GM19099 (cell line): ENCODE results near the gene ABCA13.

ENCODE experiments used
- POLR2A ChIP-seq: IDR thresholded peaks from 3 replicates; pipeline ENCODE4 v1.6.1; 2011; ENCODE audit warnings: low read depth; ENCODE audit not compliant: insufficient read length; ENCODE audit errors: extremely low read depth

ABCA13 gene

DNA sequence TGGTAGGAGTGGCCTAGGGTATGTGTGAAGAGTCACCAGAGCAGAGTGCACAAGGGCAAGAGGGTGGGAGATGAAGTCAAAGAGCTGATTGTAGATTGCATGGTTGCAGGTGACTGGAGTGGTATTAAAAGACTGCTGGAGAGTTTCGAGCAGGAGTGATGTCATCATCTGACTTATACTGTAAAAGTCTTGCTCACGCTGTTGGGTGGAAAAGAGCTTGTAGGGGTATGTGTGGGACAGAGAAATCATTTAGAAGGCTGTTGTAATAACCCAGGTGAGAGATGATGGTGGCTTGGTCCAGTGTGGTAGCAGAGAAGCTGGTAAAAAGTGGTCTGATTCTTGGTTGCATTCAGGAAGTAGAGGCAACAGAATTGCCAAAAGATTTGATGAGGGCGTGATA is 184.1 kb downstream of the ABCA13 start:
- TF ChIP-seq POLR2A: no peak

- TF ChIP-seq POLR2A: no peak
Observed at GRCh38 chr7:48360574-48360973, 189.3 kb downstream of the ABCA13 start.

DNA sequence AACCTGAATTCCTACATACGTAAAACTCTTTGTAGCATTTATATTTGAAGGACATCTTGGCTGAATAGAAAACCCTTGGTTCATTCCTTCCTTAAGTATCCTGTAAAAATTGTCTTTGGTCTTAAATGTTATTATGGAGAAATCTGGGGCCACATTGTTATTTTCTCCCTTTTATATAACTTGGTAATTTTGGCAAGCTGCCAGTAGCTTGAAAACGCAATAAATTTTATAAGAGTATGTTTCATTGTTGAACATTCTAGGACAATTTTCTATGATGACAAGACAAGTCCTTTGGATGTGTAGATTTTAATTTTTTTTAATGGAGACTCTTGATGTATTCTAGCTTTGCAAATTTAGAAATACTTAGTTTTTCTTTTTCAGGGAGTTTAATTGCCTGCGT is 191.9 kb downstream of the ABCA13 start:
- TF ChIP-seq POLR2A: no peak

DNA sequence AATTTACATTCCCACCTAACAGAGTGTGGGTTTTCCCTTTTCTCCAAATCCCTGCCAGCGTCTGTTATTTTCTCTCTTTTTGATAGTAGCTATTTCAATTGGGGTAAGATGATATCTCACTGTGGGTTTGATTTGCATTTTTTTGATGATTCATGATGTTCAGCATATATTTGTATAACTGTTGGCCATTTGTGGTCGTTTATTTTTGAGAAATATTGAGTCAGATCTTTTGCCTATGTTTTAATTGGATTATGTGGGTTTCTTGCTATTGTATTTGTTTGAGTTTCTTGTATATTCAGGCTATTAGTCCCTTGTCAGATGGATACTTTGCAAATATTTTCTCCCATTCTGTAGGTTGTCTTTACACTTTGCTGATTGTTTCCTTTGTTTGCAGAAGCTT is 193.8 kb downstream of the ABCA13 start:
- no peak for TF ChIP-seq POLR2A

- TF ChIP-seq POLR2A: no peak
Observed at GRCh38 chr7:48366096-48366495, 194.8 kb downstream of the ABCA13 start.

GRCh38 chr7:48376263-48376662 is 205.0 kb downstream of the ABCA13 start:
- TF ChIP-seq POLR2A: no peak

DNA sequence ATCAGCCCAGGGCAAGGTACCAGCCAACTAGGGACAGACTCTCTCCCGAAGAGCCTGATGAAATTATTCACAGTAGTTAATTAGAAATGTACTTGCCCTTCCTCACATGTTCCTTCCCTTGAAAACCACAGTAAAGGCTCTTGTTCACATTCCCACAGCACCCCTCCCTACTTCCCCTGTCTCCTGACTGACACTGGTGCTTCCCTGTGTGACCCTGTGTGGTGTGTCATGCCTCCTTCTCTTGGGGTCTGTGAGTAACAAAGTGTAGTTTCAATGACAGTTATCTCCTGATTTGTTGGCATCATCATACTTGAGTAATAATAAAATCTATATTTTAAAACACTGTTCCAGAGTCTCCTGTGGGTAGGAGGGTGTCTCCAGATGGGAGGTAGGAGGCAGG is 209.7 kb downstream of the ABCA13 start:
- TF ChIP-seq POLR2A: no peak

GRCh38 chr7:48381571-48381970 is 210.3 kb downstream of the ABCA13 start:
- no peak for TF ChIP-seq POLR2A

DNA sequence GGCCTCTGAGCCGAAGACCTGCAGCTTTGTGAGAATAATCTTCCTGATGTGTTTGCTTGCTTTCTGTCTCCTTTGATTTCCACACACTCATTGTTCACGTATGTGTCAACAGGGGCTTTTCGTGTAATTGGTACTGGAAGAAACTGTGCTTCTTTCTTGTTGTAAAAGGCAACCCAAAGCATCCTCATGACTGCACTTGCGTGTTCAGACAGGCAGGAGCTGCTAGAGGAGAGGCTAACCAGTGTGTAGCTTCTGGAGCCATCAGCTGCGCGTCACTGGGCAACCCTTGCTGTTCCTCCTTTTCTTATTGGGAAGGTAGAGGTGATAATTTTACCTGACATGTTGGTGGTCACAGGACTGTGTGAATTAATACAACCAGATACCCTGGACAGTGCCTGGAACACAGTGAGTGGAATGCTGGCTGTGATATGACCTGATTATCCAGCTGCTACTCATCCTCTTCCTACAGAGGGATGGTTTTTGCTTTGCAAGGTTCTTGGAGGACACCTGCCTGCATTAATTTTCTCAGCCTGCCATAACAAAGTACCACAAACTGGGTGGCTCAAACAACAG is 213.0 kb downstream of the ABCA13 start:
- no peak for TF ChIP-seq POLR2A

GRCh38 chr7:48387932-48388331 is 216.7 kb downstream of the ABCA13 start:
- TF ChIP-seq POLR2A: no peak

- TF ChIP-seq POLR2A: no peak
Observed at GRCh38 chr7:48388911-48389310, 217.7 kb downstream of the ABCA13 start.

DNA sequence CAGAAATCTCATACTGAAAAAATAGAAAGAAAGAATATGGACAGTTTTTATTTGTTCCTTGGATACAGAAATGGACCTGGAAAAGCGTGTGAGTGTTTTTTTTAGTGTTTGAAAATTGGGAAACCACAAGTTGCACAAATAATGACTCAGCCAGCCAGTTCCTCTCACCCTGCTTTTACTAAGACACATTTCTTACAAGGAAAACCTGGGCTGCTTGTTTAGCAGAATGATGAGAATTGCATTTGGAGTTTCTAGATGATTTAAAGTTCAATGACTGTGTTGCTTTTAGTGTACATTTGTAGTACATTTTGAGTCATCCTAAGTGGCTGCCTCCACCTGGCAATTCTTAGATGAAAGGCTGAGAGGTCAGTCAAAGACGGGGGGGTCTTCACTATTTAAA is 218.7 kb downstream of the ABCA13 start:
- no peak for TF ChIP-seq POLR2A

DNA sequence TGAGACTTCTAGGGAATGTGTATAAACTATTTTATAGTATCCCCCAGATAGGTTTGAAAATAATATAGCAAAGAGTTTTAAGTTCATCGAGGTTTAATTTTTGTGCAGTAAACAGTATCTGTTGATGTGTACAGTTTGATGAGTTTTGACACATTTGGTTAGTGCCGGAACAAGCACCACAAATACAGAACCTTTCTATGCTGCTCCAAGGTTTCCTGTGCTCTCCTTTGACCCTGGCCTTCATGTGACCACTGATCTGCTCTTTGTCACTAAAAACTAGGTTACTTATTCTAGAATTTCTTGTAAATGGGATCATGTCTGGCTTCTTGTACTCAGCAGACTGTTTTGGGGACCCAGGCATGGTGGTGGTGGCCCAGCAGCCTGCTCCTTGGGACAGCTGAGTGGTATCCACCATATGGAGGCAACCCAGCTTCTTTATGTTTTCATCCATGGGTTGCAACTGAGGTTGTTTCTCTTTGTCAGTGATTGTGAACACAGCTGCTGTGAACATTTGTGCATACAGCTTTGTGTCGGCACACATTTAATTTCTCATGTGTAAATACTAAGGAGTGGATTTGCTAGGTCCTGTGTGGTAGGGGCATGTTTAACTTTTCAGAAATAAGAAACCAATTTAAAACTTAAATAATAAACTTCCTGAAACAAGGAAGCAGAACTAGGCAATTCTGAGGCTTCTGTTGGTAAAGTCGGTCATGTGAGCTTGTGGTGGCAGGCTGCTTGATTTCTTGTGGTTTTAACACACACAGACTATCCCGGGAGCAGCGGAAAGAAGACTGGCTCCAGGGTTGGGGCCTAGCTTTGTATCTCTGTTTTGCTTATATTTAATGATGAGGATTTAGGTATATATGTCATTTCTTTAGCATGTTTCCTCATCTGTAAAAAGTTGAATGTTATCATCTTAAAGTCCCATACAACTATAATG is 219.4 kb downstream of the ABCA13 start:
- no peak for TF ChIP-seq POLR2A

GRCh38 chr7:48398191-48398590 is 226.9 kb downstream of the ABCA13 start:
- TF ChIP-seq POLR2A: no peak

GRCh38 chr7:48402721-48403120 is 231.5 kb downstream of the ABCA13 start:
- TF ChIP-seq POLR2A: no peak

GRCh38 chr7:48408731-48409130 is 237.5 kb downstream of the ABCA13 start:
- no peak for TF ChIP-seq POLR2A
